Sigmoid colon (tissue), 4 donors: Measurements from ENCODE around the gene PIP5K1C.

Experiments
- CTCF ChIP-seq, 4 experiments: fragments of 450-650 bp in 3 of 4; fragments of 200-600 bp in 1 of 4; IDR thresholded peaks; one replicate each; pipeline ENCODE4 v1.5.1; 2016 to 2019; ENCODE audit warnings: antibody characterized with exemption in 4 of 4, mild to moderate bottlenecking in 3 of 4, moderate library complexity in 2 of 4
- EP300 ChIP-seq, 4 donors: sonication (generic); formaldehyde crosslinking; IDR thresholded peaks; one replicate each; pipeline ENCODE4 v1.6.1; 2017; ENCODE audit warnings: antibody characterized with exemption in 4 of 4
- POLR2A ChIP-seq, 2 donors: fragments of 450-650 bp; IDR thresholded peaks; one replicate each; pipeline ENCODE4 v1.6.1; 2016; ENCODE audit warnings: antibody characterized with exemption in 2 of 2, mild to moderate bottlenecking in 2 of 2, moderate library complexity in 2 of 2

GRCh38 chr19:3699741-3700241 lies 477 bp downstream of the PIP5K1C start:
- TF ChIP-seq CTCF (IDR thresholded peaks at IDR 0.05) (no peak), EP300 (IDR thresholded peaks at IDR 0.05) (no peak), POLR2A (IDR thresholded peaks at IDR 0.05) (no peak)
